Hematopoietic multipotent progenitor cell (in vitro differentiated cells): ENCODE measurements around the gene DPP6. TPM values are rescaled to one million over a fixed set of nuclear protein-coding genes. Genes with fewer than 3 reads are reported as not detected.
"Not testable (repeated sequence)": the region's sequence is repeated elsewhere in the genome, so short reads cannot be mapped to it uniquely, and the experiment has no call there.

Experiments used
- DNase-seq, 3 donors: peaks; one replicate each; pipeline ENCODE4 v3.0.0-alpha.2; 2011 to 2015; ENCODE audit warnings: low read depth in 2 of 3, low spot score in 2 of 3
- total RNA-seq: library from RNA; depleted of rRNA; stranded (reverse); fragments of >200 nt; gene quantifications from one replicate; pipeline ENCODE4 v1.2.3, GENCODE V29; 2012

The DPP6 gene
- total RNA-seq, 1 donor, result 0.27 TPM

DNA sequence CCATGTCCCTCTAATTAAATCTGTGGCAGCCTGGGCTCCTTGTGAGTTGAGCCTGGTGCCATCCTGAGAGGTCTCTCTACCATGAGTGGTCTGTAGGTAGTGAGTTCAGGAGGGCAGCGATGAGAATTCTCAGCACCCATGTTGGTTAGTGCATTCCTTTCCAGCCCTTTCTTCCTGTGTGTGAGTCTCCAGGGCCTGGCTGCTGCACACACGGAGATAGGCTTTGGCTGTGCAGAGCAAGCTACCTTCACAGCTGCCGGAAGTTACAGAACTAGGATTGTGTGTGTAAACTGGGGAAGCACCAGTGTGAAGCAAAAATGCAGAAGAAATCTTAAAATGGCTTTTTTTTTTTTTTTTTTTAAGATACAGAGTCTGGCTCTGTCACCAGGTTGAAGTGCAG is 592.2 kb downstream of the DPP6 start:
- DNase-seq, result no peak

DNA sequence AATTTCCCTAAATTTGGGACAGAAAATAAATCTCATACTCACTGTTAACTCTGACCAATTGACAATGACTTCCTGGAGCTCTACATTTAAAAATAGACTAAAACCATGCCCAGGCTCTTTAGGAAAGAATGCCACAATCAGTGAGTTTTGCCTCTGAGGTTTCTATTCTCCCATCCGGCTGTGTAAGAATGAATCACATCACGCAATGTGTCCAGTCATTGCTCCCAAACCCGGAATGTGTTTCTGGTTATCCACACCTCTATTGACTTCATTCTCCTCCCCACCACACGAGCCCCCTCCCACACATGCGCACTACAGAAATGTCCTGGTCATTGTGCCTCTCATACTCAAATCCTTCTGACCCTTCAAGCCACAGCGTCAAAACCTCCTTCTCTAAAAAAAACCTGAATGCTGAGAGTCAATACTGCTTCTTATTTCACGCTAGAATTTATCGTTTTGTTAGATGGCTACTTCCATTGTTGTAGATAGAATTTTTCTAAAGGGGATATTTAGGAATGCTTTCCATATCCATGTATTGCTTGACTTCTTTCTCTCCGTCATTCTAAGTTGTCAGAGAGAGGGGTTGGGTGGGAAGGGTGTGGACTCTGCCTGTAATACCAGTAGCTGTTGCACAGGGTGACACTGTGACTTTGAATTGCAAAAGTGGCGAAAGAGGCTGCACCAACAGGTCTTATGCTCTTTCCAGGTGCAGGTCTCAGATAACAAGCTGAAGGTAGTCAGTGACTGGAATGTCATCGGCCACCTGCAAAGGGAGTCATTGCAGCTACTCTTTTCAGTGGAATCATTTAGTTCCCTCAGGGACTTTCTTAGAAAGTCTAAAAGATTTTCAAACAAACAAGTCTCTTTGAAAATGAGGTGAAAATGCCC is 594.2 kb downstream of the DPP6 start:
- no peak for DNase-seq

DNA sequence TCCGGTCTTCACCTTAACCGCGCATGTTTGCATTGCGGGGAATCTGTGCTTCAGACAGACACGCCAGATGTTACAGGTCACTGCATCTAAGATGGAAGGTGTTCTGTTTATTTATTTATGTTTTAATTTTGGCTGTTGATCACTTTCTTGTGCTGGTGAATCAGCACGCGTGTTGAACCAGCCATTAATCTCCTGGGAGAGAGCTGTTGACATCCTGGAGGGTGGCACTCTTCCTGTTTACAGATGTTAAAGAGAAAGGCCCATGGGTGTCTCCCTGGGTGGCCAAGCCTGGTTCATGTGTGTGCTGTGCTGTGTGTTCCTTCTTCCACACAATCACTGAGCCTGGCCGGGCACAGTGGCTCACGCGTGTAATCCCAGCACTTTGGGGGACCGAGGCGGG is 595.4 kb downstream of the DPP6 start:
- DNase-seq, result no peak

DNA sequence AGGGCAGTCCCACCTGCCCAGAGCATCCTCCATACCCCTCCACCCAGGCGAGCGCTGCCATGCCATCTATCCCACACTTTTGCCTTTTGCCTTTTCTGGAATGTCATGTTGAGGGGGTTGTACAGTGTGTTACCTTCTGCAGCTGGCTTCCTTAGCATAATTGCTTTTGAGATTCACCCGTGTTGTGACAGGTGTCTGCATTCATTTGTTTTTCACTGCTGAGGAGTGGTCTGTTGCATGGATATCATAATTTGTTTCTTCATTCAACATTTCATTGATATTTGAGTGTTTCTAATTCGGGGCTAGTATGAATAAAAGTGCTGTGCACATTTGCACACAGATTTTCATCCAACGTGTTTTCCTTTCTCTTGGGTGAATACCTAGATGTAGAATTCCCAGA is 596.8 kb downstream of the DPP6 start:
- no peak for DNase-seq

DNA sequence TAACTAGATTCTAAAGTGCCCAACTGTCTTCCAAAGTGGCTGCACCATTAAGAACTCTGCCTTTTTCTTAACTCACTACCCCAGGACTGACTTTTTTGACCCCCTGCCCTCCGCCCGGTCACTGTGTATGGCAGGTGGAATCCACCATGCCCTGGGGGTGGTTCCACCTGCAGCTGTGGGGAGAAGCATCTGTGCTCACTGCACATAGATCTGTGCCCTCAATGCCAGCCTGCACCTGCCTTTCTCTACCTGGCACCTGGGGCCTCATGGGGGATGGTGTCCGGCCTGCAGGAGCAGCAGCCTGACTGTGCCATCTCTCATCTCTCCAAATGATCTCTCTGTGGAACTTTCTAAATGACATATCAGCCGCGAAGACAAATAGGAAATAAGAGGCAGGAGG is 597.2 kb downstream of the DPP6 start:
- no peak for DNase-seq

DNA sequence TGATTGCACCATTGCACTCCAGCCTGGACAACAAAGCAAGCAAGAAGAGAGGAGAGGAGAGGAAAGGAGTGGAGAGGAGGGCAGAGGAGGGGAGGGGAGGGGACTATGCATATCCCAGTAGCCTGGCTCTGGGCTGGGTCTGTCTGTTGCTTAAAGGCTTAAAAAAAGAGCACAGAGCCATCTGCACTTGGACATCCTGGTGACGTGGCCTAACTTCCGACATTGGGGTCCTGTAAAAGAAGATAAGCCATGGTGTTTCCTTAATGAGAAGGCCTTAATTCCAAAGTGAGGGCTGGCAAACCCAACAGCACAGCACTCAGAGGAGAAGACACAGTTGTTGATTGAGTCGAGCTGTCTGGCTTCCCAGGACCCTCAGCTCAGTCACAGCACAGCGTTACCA is 598.1 kb downstream of the DPP6 start:
- no peak for DNase-seq

DNA sequence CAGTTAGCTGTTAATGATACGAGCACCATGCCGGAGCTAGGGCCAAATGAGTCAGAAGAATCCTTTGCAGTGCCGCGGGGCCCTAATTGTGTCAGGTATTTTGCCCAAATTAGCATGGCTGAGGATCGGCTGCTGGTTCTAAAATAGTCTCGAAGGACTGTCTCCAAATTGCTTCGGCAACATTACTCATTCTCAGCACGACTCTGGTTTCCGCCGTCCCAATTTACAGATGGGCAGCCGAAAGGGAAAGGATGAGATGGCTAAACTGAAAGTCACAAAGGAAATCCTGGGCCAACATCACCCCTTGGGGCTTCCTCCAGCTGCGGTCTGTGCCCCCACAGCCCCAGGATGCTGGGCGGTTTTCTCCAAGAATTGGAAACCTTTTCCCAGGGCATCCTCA is 599.3 kb downstream of the DPP6 start:
- no peak for DNase-seq

DNA sequence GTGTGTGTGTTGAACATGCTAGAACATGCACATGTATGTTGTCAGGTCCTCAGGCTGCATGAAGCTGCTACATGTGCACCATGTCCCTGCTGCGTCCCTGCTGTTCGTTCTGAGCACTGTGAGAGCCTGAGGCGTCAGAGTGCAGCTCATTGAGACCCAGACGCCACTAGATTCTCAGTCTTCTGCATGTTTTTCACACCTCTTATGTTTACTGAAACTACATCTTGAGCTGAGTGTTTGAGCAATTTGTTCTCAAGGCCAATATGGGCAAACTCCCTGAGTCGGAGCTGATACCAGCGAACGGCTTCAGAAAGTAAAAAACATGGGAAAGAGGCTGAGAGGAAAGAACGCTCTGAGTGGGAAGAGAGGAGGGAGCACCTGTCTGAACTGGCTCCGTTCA is 600.4 kb downstream of the DPP6 start:
- DNase-seq, result no peak

DNA sequence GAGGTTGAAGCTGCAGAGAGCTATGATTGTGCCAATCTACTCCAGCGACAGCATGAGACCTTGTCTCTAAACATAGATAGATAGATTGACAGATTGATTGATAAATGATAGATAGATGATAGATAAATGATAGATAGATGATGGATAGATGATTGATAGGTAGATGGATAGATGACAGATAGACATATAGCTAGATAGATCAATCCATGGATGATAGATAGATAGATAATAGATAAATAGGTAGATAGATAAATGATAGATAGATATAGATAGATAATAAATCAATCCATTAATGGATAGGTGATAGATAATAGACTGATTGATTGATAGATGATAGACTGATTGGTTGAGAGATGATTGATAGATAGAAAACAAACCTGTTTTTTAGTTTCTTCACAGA is 601.1 kb downstream of the DPP6 start:
- DNase-seq, result no peak

DNA sequence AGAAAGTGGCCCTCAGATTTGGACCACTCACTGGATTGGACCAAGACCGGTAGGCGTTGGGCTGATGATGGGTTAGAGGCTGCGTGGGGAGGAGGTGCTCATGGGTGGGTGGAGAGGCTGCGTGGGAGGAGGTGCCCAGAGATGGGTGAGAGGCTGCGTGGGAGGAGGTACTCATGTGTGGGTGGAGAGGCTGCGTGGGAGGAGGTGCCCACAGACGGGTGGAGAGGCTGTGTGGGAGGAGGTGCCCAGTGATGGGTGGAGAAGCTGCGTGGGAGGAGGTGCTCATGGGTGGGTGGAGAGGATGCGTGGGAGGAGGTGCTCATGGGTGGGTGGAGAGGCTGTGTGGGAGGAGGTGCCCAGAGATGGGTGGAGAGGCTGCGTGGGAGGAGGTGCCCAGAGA is 604.4 kb downstream of the DPP6 start:
- DNase-seq, result no peak

DNA sequence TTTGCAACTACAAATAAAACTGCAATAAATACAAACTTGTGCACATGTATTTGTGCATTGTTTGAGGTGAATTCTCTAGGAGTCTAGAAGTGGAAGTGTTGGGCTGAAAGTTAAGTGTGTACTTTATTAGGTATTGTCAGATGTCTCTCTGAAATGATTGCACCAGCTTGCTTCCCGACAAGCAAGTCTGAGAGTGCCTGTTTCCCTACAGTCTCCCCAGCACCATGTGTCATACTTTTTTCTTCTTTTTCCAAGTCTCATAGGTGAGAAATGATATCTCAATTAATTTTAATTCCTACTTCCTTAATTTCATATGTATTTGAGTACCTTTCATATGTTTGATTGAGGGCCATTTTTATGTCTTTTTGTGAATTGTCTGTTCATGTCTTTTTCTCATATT is 614.6 kb downstream of the DPP6 start:
- DNase-seq, result no peak

DNA sequence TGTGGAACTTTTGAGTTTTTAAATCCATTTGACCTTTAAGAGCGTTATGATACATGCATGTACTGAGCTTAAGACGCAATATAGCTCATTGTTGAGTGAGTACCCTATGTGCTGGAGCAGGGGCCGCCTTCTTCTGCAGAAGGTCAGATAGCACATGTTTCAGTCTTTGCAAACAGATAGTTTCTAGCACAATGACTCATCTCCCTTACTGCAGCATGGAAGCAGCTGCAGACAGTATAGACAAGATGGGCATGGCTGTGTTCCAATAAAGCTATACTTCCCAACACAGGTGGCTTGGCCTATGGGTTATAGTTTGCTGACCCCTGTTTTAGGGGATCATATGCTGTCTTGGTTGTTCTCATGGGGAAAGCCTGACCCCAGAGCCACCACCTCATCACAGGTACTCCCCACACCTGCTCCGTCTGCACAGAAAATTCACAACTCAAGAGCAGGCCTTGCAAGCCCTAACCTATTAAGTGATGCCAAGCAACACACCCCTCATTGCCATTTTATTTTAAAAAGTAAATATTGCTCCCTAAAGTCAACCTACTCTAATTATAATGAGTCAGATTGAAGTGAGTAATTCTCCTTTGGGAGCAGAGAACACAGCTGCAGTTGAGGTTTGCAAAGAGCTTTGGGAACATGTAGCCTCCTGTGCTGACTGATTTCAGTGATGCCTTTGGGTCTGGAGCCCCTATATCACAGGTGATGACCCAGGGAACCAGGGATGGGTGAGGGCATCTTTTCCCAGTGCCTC is 620.6 kb downstream of the DPP6 start:
- no peak for DNase-seq

DNA sequence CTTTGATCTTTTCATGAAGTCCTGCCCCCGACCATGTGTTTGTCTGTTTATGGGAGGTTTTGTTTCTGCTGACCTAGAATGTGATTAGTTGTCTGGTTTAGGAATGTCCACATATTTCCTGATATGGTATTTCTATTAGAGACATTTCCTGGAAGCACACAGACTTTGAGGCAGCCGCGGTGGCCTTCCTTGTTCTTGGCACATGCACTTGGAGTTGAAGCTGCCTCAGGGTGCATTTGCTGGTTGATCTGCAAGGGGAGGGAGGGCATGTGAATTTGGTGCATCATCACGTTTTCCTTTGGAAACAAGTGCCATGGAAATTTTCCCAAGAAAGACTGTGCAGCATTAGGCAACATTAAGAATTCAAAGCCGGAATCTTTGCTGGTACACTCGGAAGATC is 622.0 kb downstream of the DPP6 start:
- no peak for DNase-seq

DNA sequence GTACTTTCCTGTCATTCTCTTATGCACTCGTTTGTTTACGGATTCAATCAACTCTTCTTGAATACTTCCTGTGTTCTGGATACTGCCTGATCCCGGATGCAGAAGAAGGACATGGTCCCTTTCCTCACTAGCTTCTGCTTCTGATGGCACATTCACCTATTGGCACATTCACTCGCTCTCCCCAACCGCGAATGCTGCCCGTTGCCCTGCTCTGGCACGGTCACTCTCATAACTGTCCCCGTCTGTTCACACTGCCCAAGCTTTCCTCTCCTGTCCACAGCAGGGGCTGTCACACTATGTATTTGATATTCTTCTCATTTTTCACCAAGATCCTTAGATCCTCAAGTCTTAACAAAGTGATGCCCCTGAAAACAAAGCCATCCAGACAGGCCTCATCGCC is 623.4 kb downstream of the DPP6 start:
- DNase-seq, result no peak

DNA sequence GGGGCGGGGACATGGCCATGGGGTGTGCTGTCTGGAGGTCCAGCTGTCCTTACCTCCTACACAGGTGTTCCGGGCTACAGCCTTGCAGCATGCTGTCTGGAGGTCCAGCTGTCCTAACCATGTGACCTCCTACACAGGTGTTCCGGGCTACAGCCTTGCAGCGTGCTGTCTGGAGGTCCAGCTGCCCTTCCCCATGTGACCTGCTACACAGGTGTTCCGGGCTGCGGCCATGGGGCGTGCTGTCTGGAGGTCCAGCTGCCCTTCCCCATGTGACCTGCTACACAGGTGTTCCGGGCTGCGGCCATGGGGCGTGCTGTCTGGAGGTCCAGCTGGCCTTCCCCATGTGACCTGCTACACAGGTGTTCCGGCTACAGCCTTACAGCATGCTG is 623.8 kb downstream of the DPP6 start:
- DNase-seq, result not testable (repeated sequence)

DNA sequence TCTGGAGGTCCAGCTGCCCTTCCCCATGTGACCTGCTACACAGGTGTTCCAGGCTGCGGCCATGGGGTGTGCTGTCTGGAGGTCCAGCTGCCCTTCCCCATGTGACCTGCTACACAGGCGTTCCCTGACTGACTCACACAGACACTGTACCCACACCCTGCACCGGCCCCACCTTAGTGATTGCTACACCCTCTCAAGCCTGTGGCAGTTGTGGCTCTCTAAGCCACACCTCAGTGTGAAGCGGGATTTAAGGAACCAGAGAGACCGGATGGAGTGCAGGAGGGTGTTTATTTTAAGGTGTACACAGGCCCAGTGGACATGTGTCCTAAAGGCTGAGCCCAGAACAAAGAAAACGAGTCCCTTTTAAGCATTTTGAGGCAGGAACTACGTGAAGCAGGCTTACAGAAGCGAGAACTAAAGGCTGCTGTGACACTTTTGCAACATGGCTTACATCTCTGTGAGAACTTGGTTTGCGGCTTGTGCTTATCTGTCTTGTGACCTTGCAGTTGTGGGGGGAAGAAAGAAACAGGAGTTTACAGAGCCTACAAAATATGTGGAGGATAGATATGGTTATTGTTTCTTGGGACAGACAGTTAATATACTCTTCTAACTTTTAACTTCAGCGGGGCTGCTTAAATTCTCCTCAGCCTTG is 624.4 kb downstream of the DPP6 start:
- DNase-seq, result no peak

DNA sequence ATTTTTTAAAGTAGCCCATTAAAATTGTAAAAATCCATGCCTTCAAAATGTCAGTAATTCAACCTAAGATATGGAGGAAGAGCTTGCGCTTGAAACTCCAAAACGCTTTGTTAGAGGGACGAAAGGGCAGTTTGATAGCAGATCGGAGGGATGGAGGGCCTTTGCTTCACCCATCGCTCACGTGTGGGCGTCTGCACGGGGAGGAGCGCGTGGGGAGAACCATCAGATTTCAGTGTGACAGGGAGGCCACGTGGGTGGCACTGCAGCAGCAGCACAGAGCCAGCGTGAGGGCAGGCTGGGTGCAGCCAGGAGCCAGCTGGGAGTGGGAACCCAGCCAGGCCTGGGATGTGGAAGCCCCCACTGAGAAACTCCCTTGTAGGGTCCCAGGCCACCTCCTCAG is 625.3 kb downstream of the DPP6 start:
- no peak for DNase-seq

DNA sequence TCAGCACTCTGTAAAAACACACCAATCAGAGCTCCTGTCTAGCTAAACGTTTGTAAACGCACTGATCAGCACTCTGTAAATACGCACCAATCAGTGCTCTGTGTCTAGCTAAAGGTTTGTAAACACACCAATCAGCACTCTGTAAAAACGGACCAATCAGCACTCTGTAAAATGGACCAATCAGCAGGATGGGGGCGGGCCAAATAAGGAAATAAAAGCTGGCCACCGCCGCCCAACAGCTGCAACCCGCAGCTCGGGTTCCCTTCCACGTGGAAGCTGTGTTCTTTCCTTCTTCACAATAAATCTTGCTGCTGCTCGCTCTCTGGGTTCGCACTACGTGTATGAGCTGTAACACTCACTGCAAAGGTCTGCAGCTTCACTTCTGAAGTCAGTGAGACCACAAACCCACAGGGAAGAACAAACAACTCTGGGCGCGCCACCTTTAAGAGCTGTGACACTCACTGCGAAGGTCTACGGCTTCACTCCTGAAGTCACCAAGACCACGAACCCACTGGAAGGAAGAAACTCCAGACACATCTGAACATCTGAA is 625.9 kb downstream of the DPP6 start:
- not testable (repeated sequence) for DNase-seq

DNA sequence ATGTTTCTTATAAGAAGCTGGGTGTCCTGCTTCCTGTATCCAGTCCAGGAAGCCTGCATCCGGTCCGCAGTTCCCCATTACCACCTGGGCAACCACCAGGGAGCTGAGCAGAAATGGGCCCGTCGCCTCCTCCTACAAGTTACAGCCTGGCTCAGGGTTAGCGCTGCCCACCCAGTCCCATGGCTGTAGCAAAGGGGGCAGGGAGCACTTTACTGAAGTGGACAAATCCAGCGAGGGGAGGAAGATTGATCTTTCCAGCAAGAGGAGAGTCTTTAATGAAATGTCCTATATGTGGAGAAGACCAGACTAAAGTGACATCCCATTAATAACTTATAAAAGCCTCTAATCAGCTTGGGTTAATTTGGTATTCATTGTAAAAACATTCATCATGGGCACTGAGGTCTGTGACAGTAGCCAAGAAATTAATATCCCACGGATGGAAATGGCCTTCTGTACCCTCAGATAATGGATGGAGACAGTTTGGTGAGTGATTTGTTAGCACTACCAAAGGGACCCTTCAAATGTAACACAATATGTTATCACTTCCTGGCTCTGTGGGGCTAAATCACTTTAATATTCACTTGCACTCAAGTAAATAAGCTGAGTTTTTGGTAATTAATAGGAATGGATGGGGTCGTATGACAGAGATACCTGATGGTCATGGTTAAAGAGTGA is 627.3 kb downstream of the DPP6 start:
- DNase-seq, result no peak

DNA sequence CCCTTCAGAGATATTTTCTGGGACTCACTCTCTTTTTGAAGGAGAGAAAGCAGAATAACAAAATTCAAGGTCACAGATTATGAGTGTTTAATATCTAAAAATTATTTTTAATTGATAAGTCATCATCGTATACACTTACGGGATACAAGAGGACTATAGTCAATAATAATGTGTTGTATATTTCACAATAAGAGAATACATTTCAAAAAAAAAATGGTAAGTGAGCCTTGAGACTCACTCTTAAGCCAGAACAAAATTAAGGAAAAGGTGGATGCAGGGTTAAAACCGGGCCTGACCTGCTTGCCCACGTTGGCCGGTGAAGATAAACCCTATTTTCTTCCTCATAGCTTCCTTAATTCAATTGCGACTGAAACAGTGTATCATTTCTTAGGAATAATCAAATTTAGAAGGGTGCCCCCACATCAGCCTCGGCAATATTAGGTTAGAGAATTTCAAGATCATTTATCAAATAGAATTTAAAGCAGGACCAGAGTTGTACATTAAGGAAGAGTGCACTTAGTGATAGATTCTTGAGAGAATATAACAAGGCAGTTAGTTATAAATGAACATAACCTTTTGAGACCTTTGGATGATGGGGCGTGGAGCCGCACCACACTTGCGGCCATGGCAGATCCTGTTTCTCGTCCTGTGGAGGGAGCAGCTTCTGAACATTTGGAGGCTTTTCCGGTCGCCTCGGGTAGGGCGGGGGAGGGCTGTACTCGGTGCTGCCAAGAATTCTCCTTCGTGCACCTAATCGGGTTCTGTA is 628.9 kb downstream of the DPP6 start:
- no peak for DNase-seq
